Activated CD8-positive, alpha-beta T cell treated with anti-CD3 and anti-CD28 coated beads for 36 hours (primary cell): ENCODE measurements around the gene ITIH3. TPM values are rescaled to one million over a fixed set of nuclear protein-coding genes. Genes with fewer than 3 reads are reported as not detected.

Source experiments
- ATAC-seq: fragments of 200-7000 bp; cut with Tn5 transposase; one replicate; pipeline ENCODE4 v1.10.0; 2021; ENCODE audit warnings: mild to moderate bottlenecking, moderate library complexity
- CTCF ChIA-PET: fragments of 350-600 bp; sonication (Branson Sonifier 250); formaldehyde crosslinking; loops from one replicate; lab custom pipeline; 2021; ENCODE audit warnings: antibody characterized with exemption; lab: Charles Lee
- POLR2A ChIA-PET: fragments of 350-600 bp; sonication (Branson Sonifier 250); formaldehyde crosslinking; loops from one replicate; lab custom pipeline; 2021; ENCODE audit warnings: antibody characterized with exemption; lab: Charles Lee
- DNase-seq: peaks from one replicate; pipeline ENCODE4 v3.0.0-alpha.2; 2020
- H3K27ac Mint-ChIP-seq: one replicate; pipeline ENCODE4 v1.8.0; 2021; ENCODE audit warnings: mild to moderate bottlenecking, mixed read lengths
- H3K27me3 Mint-ChIP-seq: one replicate; pipeline ENCODE4 v1.8.0; 2021; ENCODE audit warnings: mixed read lengths
- H3K36me3 Mint-ChIP-seq: one replicate; pipeline ENCODE4 v1.8.0; 2021; ENCODE audit warnings: low read depth, mixed read lengths
- H3K4me1 Mint-ChIP-seq: one replicate; pipeline ENCODE4 v1.8.0; 2021; ENCODE audit warnings: low read depth, mixed read lengths
- H3K4me3 Mint-ChIP-seq: one replicate; pipeline ENCODE4 v1.8.0; 2021; ENCODE audit warnings: mild to moderate bottlenecking, moderate library complexity, mixed read lengths
- H3K9me3 Mint-ChIP-seq: one replicate; pipeline ENCODE4 v1.8.0; 2021; ENCODE audit warnings: mixed read lengths
- CTCF ChIP-seq: fragments of 200-600 bp; IDR thresholded peaks from one replicate; pipeline ENCODE4 v1.8.0; 2022; ENCODE audit warnings: antibody characterized with exemption, mild to moderate bottlenecking
- intact Hi-C: fragments of 100-400 bp; cut with micrococcal nuclease; formaldehyde crosslinking; loops from one replicate; pipeline ENCODE4 v1.10.0; 2022
- total RNA-seq, 2 experiments: library from RNA; stranded (reverse); gene quantifications; one replicate each; pipeline ENCODE4 v1.2.3, GENCODE V29; 2021

Gene ITIH3
- total RNA-seq, 2 experiments from 2014 or later: not detected

GRCh38 chr3:52838561-52839267 is 44.1 kb downstream of the ITIH3 start:
- ATAC-seq (peak; percentile 78), DNase-seq (peak; percentile 32)
- ChIA-PET POLR2A (no interaction called here), CTCF (interaction anchor here (0.6 to 2.5 kb wide), 7 partner anchors 7 to 234 kb away, joined by 3 to 8 read pairs (median 4); no protein-coding TSS in a partner anchor)
- intact Hi-C loops: no loop called here
- H3K27me3 Mint-ChIP-seq: no peaks in the 10 kb centered on the region
- no peak for TF ChIP-seq CTCF
- H3K27ac Mint-ChIP-seq: no peak overlapping the region
- no peak overlapping the region for H3K4me3 Mint-ChIP-seq
- H3K9me3 Mint-ChIP-seq: no peaks in the 10 kb centered on the region
- peaks cover 22% of the 10 kb centered on the region for H3K4me1 Mint-ChIP-seq
- H3K36me3 Mint-ChIP-seq: peaks cover 2% of the 10 kb centered on the region

- ATAC-seq (no peak), DNase-seq (no peak)
- no peaks in the 10 kb centered on the region for H3K27me3 Mint-ChIP-seq
- intact Hi-C loops: no loop called here
- TF ChIP-seq CTCF: no peak
- H3K36me3 Mint-ChIP-seq: peaks cover 2% of the 10 kb centered on the region
- no peak overlapping the region for H3K4me3 Mint-ChIP-seq
- H3K27ac Mint-ChIP-seq: no peak overlapping the region
- ChIA-PET CTCF (interaction anchor here (0.7 to 2.5 kb wide), 5 partner anchors 10 to 233 kb away, joined by 3 to 8 read pairs (median 4); no protein-coding TSS in a partner anchor), POLR2A (no interaction called here)
- peaks cover 22% of the 10 kb centered on the region for H3K4me1 Mint-ChIP-seq
- no peaks in the 10 kb centered on the region for H3K9me3 Mint-ChIP-seq
Observed at GRCh38 chr3:52839268-52839575, 44.6 kb downstream of the ITIH3 start.

- TF ChIP-seq CTCF: no peak
- H3K27ac Mint-ChIP-seq: no peak overlapping the region
- no peaks in the 10 kb centered on the region for H3K9me3 Mint-ChIP-seq
- intact Hi-C loops: no loop called here
- H3K27me3 Mint-ChIP-seq: no peaks in the 10 kb centered on the region
- no peak for DNase-seq
- POLR2A ChIA-PET: no interaction called here
- ATAC-seq: no peak
- peaks cover 22% of the 10 kb centered on the region for H3K4me1 Mint-ChIP-seq
- CTCF ChIA-PET: interaction anchor here (1.2 kb wide), 1 partner anchor 233 kb away, joined by 4 read pairs; no protein-coding TSS in a partner anchor
- peaks cover 4% of the 10 kb centered on the region for H3K36me3 Mint-ChIP-seq
- no peak overlapping the region for H3K4me3 Mint-ChIP-seq
Observed at GRCh38 chr3:52839892-52840545, 45.4 kb downstream of the ITIH3 start.

GRCh38 chr3:52841211-52841980 is 46.8 kb downstream of the ITIH3 start:
- no peaks in the 10 kb centered on the region for H3K27me3 Mint-ChIP-seq
- TF ChIP-seq CTCF: no peak
- H3K27ac Mint-ChIP-seq: no peak overlapping the region
- ChIA-PET CTCF (interaction anchor here (1.2 to 1.7 kb wide), 2 partner anchors 9 to 20 kb away, joined by 3 to 5 read pairs; no protein-coding TSS in a partner anchor), POLR2A (no interaction called here)
- no peak for DNase-seq
- peaks cover 4% of the 10 kb centered on the region for H3K36me3 Mint-ChIP-seq
- no peaks in the 10 kb centered on the region for H3K9me3 Mint-ChIP-seq
- H3K4me3 Mint-ChIP-seq: no peak overlapping the region
- intact Hi-C loops: no loop called here
- ATAC-seq: no peak
- H3K4me1 Mint-ChIP-seq: peaks cover 22% of the 10 kb centered on the region
